Neural cell (in vitro differentiated cells): ENCODE results near the gene FRMD4B.

Experiments used
- EZH2 ChIP-seq: fragments of 200-600, 300-800 bp; shearing (Covaris generic), sonication (generic); IDR thresholded peaks from 2 replicates; pipeline ENCODE4 v1.6.1; 2014; ENCODE audit warnings: antibody characterized with exemption, low read length, borderline replicate concordance, mild to moderate bottlenecking; ENCODE audit not compliant: insufficient read depth, poor library complexity, severe bottlenecking
- MXI1 ChIP-seq: fragments of 450-650 bp; conservative IDR thresholded peaks from 2 replicates; pipeline ENCODE4 v1.6.1; 2014; ENCODE audit warnings: antibody characterized with exemption, mild to moderate bottlenecking; ENCODE audit not compliant: poor library complexity, severe bottlenecking
- POLR2AphosphoS5 ChIP-seq: IDR thresholded peaks from 2 replicates; pipeline ENCODE4 v1.6.1; 2012
- SMC3 ChIP-seq: fragments of 450-650 bp; conservative IDR thresholded peaks from 2 replicates; pipeline ENCODE4 v1.6.1; 2014; ENCODE audit warnings: antibody characterized with exemption, mild to moderate bottlenecking, moderate library complexity; ENCODE audit not compliant: poor library complexity
- TAF1 ChIP-seq: IDR thresholded peaks from 2 replicates; pipeline ENCODE4 v1.6.1; 2012; ENCODE audit warnings: low read depth
- TF ChIP-seq, protein P1 (sequence below): fragments of 450-650 bp; IDR thresholded peaks from 2 replicates; pipeline ENCODE4 v1.5.1; 2014; ENCODE audit warnings: antibody characterized with exemption, mild to moderate bottlenecking, moderate library complexity; ENCODE audit not compliant: poor library complexity, severe bottlenecking
- TF ChIP-seq, protein P2 (sequence below): IDR thresholded peaks from 2 replicates; pipeline ENCODE4 v1.6.1; 2012; ENCODE audit warnings: borderline replicate concordance

DNA sequence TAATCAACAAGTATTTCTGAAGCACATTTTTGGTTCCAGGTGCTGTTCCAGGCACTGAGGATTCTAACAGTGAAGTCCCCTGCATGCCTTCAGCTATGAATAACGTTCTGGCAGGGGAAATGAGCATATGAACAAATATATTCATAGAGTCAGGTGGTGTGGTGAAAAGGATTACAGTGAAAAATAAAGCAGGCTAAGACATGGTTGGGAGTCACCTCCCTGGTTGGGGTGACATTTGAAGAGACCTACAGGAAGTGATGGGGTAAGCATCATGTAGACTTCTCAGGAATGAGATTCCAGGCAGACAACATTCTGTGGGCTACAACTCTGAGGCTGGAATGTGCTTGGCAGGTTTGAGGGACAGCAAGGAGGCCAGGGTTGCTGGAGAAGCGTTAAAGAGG lies 15.0 kb downstream of the FRMD4B start:
- TF ChIP-seq MXI1 (no peak), EZH2 (no peak), SMC3 (no peak), POLR2AphosphoS5 (no peak), TAF1 (no peak)
- TF ChIP-seq, protein P1, sequence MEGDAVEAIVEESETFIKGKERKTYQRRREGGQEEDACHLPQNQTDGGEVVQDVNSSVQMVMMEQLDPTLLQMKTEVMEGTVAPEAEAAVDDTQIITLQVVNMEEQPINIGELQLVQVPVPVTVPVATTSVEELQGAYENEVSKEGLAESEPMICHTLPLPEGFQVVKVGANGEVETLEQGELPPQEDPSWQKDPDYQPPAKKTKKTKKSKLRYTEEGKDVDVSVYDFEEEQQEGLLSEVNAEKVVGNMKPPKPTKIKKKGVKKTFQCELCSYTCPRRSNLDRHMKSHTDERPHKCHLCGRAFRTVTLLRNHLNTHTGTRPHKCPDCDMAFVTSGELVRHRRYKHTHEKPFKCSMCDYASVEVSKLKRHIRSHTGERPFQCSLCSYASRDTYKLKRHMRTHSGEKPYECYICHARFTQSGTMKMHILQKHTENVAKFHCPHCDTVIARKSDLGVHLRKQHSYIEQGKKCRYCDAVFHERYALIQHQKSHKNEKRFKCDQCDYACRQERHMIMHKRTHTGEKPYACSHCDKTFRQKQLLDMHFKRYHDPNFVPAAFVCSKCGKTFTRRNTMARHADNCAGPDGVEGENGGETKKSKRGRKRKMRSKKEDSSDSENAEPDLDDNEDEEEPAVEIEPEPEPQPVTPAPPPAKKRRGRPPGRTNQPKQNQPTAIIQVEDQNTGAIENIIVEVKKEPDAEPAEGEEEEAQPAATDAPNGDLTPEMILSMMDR, result no peak
- TF ChIP-seq, protein P2, sequence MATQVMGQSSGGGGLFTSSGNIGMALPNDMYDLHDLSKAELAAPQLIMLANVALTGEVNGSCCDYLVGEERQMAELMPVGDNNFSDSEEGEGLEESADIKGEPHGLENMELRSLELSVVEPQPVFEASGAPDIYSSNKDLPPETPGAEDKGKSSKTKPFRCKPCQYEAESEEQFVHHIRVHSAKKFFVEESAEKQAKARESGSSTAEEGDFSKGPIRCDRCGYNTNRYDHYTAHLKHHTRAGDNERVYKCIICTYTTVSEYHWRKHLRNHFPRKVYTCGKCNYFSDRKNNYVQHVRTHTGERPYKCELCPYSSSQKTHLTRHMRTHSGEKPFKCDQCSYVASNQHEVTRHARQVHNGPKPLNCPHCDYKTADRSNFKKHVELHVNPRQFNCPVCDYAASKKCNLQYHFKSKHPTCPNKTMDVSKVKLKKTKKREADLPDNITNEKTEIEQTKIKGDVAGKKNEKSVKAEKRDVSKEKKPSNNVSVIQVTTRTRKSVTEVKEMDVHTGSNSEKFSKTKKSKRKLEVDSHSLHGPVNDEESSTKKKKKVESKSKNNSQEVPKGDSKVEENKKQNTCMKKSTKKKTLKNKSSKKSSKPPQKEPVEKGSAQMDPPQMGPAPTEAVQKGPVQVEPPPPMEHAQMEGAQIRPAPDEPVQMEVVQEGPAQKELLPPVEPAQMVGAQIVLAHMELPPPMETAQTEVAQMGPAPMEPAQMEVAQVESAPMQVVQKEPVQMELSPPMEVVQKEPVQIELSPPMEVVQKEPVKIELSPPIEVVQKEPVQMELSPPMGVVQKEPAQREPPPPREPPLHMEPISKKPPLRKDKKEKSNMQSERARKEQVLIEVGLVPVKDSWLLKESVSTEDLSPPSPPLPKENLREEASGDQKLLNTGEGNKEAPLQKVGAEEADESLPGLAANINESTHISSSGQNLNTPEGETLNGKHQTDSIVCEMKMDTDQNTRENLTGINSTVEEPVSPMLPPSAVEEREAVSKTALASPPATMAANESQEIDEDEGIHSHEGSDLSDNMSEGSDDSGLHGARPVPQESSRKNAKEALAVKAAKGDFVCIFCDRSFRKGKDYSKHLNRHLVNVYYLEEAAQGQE, result no peak
